ENCODE results near the gene PLSCR3. TPM values are rescaled to one million over a fixed set of nuclear protein-coding genes. Genes with fewer than 3 reads are reported as not detected.
"Not testable (repeated sequence)": the region's sequence is repeated elsewhere in the genome, so short reads cannot be mapped to it uniquely, and the experiment has no call there.

The PLSCR3 gene
- total and polyA plus RNA-seq, 3 donors from 2014 or later, result 13.6 to 19.4 (median 14.2) TPM

DNA sequence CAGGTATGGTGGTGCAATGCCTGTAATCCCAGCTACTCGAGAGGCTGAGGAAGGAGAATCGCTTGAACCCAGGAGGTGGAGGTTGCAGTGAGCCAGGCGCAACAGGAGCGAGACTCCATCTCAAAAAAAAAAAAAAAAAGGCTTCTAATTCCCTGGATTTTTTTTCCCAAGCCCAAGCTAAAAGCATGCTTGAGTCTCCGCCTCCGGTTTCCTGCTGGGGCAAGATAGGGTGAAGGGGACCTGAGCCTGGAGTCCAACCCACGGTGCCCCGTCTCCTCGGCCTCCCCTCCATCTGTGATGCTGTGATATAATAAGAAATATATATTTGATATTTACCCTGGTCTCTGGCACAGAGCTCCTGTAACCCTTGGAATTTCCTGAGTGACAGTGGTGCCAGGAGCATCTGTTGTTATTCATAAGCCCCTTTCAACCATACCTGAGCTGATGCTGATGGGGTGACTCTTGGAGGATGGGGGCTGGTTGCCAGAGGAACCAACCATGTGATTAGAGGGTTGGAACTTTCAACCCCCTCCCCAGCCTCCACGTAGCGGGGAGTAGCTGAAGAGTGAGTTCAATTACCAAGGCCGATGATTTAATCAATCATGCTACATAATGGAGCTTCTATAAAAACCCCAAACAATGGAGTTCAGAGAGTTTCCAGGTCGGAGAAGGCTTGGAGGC, 26.3 kb downstream of the PLSCR3 start:
- H3K36me3 ChIP-seq (ENCODE audit: low read depth, missing control alignments), result no peaks in the 10 kb centered on the region
- H3K9me3 ChIP-seq, result no peaks in the 10 kb centered on the region
- intact Hi-C loops (cut with DNase I; ENCODE audit: low total_unique reads), result no loop called here
- 73 to 74% methylated on average over 13 of the region's 13 CpGs for WGBS, 2 donors
- H3K27me3 ChIP-seq, result no peaks in the 10 kb centered on the region
- no peak for TF ChIP-seq CTCF (IDR thresholded peaks at IDR 0.05)
- no peak for TF ChIP-seq POLR2A (IDR thresholded peaks at IDR 0.05)
- no peak overlapping the region for H3K4me3 ChIP-seq
- DNase-seq, result no peak
- no peak overlapping the region for H3K27ac ChIP-seq
- H3K4me1 ChIP-seq, result no peaks in the 10 kb centered on the region

- H3K4me3 ChIP-seq, result no peak overlapping the region
- no peak overlapping the region for H3K27ac ChIP-seq
- intact Hi-C loops (cut with DNase I; ENCODE audit: low total_unique reads), result no loop called here
- DNase-seq, result no peak
- no peaks in the 10 kb centered on the region for H3K4me1 ChIP-seq
- TF ChIP-seq POLR2A (IDR thresholded peaks at IDR 0.05) (no peak), CTCF (IDR thresholded peaks at IDR 0.05) (no peak)
- H3K9me3 ChIP-seq, result no peaks in the 10 kb centered on the region
- no peaks in the 10 kb centered on the region for H3K27me3 ChIP-seq
- 82 to 85% methylated on average over 8 of the region's 8 CpGs for WGBS, 2 donors
- H3K36me3 ChIP-seq (ENCODE audit: low read depth, missing control alignments), result no peaks in the 10 kb centered on the region
Observed at GRCh38 chr17:7367083-7367482, 27.2 kb downstream of the PLSCR3 start.

- DNase-seq; H3K4me1 ChIP-seq; H3K27ac ChIP-seq; intact Hi-C loops (cut with DNase I; ENCODE audit: low total_unique reads); H3K4me3 ChIP-seq; H3K9me3 ChIP-seq; H3K36me3 ChIP-seq (ENCODE audit: low read depth, missing control alignments); H3K27me3 ChIP-seq: not testable (repeated sequence)
- WGBS, 2 donors, result 85 to 87% methylated on average over 6 of the region's 7 CpGs
Observed at GRCh38 chr17:7365963-7366362, 28.4 kb downstream of the PLSCR3 start.

DNA sequence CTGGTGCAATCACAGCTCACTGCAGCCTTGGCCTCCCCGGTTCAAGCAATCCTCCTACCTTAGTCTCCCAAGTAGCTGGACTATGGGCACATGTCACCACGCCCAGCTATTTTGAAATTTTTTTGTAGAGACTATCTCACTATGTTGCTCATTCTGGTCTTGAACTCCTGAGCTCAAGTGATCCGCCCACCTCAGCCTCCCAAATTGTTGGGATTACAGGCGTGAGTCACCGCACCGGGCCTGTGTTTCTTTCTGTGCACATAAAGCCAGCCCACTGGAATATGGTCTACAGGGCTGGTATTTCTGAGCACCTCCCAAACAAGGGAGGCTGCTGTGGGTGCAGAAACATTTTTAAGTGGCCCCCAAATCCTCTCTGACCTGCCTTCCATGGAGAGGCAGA, 31.0 kb downstream of the PLSCR3 start:
- intact Hi-C loops (cut with DNase I; ENCODE audit: low total_unique reads), result no loop called here
- Histone ChIP-seq H3K4me3 (no peak overlapping the region), H3K27ac (no peak overlapping the region), H3K4me1 (no peaks in the 10 kb centered on the region), H3K27me3 (no peaks in the 10 kb centered on the region), H3K9me3 (no peaks in the 10 kb centered on the region), H3K36me3 (ENCODE audit: low read depth, missing control alignments) (no peaks in the 10 kb centered on the region)
- TF ChIP-seq CTCF (IDR thresholded peaks at IDR 0.05) (no peak), POLR2A (IDR thresholded peaks at IDR 0.05) (no peak)
- WGBS, 2 donors, result 89 to 94% methylated on average over 6 of the region's 6 CpGs
- DNase-seq, result no peak

DNA sequence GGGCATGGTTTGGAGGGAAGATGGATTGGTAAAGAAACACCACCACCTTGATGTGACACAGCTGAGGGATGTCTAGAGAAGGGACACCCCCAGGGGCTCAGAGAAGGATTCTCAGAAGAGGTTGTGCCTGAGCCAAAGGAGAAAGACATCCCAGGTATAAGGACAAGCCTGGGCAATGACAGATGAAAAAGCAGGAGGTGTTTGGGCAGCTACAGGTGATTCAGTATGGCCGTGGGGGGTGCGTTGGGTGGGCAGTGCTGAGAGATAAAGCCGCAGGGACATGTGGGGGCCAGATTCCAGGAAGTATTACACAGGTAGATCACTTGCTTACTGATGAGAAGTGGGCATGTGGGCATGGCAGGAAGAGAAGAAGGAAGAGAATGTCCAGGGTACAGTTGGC, 32.4 kb downstream of the PLSCR3 start:
- WGBS, 2 donors, result 82 to 92% methylated on average over 3 of the region's 3 CpGs
- no peak for DNase-seq
- intact Hi-C loops (cut with DNase I; ENCODE audit: low total_unique reads), result no loop called here
- Histone ChIP-seq H3K4me3 (no peak overlapping the region), H3K4me1 (no peaks in the 10 kb centered on the region), H3K27ac (no peak overlapping the region), H3K36me3 (ENCODE audit: low read depth, missing control alignments) (no peaks in the 10 kb centered on the region), H3K9me3 (no peaks in the 10 kb centered on the region), H3K27me3 (no peaks in the 10 kb centered on the region)
- TF ChIP-seq POLR2A (IDR thresholded peaks at IDR 0.05) (no peak), CTCF (IDR thresholded peaks at IDR 0.05) (no peak)
